Natural killer cell (primary cell): Measurements from ENCODE around the gene PRPF6. TPM values are rescaled to one million over a fixed set of nuclear protein-coding genes. Genes with fewer than 3 reads are reported as not detected.
"Not testable (repeated sequence)": the region's sequence is repeated elsewhere in the genome, so short reads cannot be mapped to it uniquely, and the experiment has no call there.

ENCODE experiments used
- ATAC-seq, 3 donors: fragments of 150-1000 bp in 2 of 3; fragments of 200-7000 bp in 1 of 3; cut with Tn5 transposase; 1 replicate in 1 of 3; 2 replicates in 2 of 3; pipeline ENCODE4 v1.10.0; 2021; ENCODE audit warnings: mild to moderate bottlenecking in 2 of 3, moderate library complexity in 2 of 3
- DNase-seq, 2 donors: peaks; one replicate each; pipeline versions ENCODE4 v3.0.0 to v3.0.0-alpha.2; 2013 to 2021; ENCODE audit warnings: mixed read lengths in 1 of 2
- H3K27ac ChIP-seq: one replicate; pipeline ENCODE4 v1.5.1; 2013; ENCODE audit warnings: mild to moderate bottlenecking, low read length
- H3K27me3 ChIP-seq: one replicate; pipeline ENCODE4 v1.6.1; 2013; ENCODE audit warnings: low read length; ENCODE audit not compliant: control insufficient read depth, insufficient read depth
- H3K36me3 ChIP-seq: one replicate; pipeline ENCODE4 v1.6.1; 2013; ENCODE audit warnings: low read length; ENCODE audit not compliant: control insufficient read depth, insufficient read depth
- H3K4me1 ChIP-seq: one replicate; pipeline ENCODE4 v1.6.1; 2013; ENCODE audit warnings: low read length; ENCODE audit not compliant: control insufficient read depth, insufficient read depth
- H3K4me3 ChIP-seq: one replicate; pipeline ENCODE4 v1.5.1; 2013; ENCODE audit warnings: low read length
- H3K9me3 ChIP-seq: one replicate; pipeline ENCODE4 v1.6.1; 2013; ENCODE audit warnings: low read length; ENCODE audit not compliant: control insufficient read depth, insufficient read depth
- H3K27ac Mint-ChIP-seq, 2 donors: one replicate each; pipeline ENCODE4 v1.8.0; 2022; ENCODE audit warnings: mild to moderate bottlenecking in 2 of 2, mixed read lengths in 2 of 2, moderate library complexity in 1 of 2
- H3K27me3 Mint-ChIP-seq, 2 donors: one replicate each; pipeline ENCODE4 v1.8.0; 2022; ENCODE audit warnings: low read depth in 2 of 2, mixed read lengths in 2 of 2
- H3K36me3 Mint-ChIP-seq: one replicate; pipeline ENCODE4 v1.8.0; 2022; ENCODE audit warnings: mixed read lengths
- H3K4me1 Mint-ChIP-seq, 2 donors: one replicate each; pipeline ENCODE4 v1.8.0; 2022; ENCODE audit warnings: mixed read lengths in 2 of 2
- H3K4me3 Mint-ChIP-seq: one replicate; pipeline ENCODE4 v1.8.0; 2022; ENCODE audit warnings: mild to moderate bottlenecking, moderate library complexity, mixed read lengths
- H3K9me3 Mint-ChIP-seq, 2 donors: one replicate each; pipeline ENCODE4 v1.8.0; 2022; ENCODE audit warnings: mixed read lengths in 2 of 2
- CTCF ChIP-seq: fragments of 200-600 bp; IDR thresholded peaks from one replicate; pipeline ENCODE4 v1.8.0; 2022; ENCODE audit warnings: antibody characterized with exemption
- WGBS: methylation state at CpG from one replicate; pipeline ENCODE4 v1.1.7; 2013; ENCODE audit warnings: missing lambda C conversion rate; ENCODE audit not compliant: insufficient coverage; 5-methylcytosine and 5-hydroxymethylcytosine counted together
- intact Hi-C: fragments of 100-400 bp; cut with micrococcal nuclease; formaldehyde crosslinking; loops from one replicate; pipeline ENCODE4 v1.14.2; 2022
- total RNA-seq, 4 donors: library from RNA; stranded (reverse); fragments of 120-200 nt in 1 of 4; gene quantifications; one replicate each; pipeline versions ENCODE4 v1.2.3 to v1.2.4, GENCODE V29; 2013 to 2022

Gene PRPF6
- total RNA-seq, 3 donors from 2014 or later (not counting 1 experiment from before 2014, with no cell fraction given) = 52.7 to 63.0 (median 55.0) TPM

GRCh38 chr20:63969838-63970713 lies 10.9 kb upstream of the PRPF6 start, which contains the start of gene ZNF512B:
Gene ZNF512B, minus strand, starts transcription at chr20:63969930. Its CDS starts 1,980 bp downstream, at chr20:63967950.
- 7% methylated on average over 55 of the region's 73 CpGs for WGBS
- Histone ChIP-seq H3K4me1 (peaks cover 24% of the 10 kb centered on the region), H3K9me3 (no peaks in the 10 kb centered on the region), H3K27ac (no peak within 1 kb of the TSS), H3K36me3 (peaks cover 11% of the 10 kb centered on the region), H3K4me3 (peak within 1 kb of the TSS; percentile 41), H3K27me3 (no peaks in the 10 kb centered on the region)
- Mint-ChIP-seq H3K27ac (peak within 1 kb of the TSS; percentile 66 to 81), H3K27me3 (no peaks in the 10 kb centered on the region), H3K4me1 (peaks cover 17 to 20% of the 10 kb centered on the region in 2 donors), H3K4me3 (peak within 1 kb of the TSS; percentile 91), H3K9me3 (no peaks in the 10 kb centered on the region), H3K36me3 (no peaks in the 10 kb centered on the region)
- DNase-seq (peak; percentile 25 to 79), ATAC-seq (peak; percentile 59 to 61 (median 61))
- TF ChIP-seq CTCF = no peak
- intact Hi-C loops = loop anchor here (5.0 kb wide), 3 partner anchors 63 to 473 kb away; partner anchors contain the start of gene EEF1A2

GRCh38 chr20:63970714-63971431 lies 10.1 kb upstream of the PRPF6 start:
- Histone ChIP-seq H3K9me3 (no peaks in the 10 kb centered on the region), H3K27ac (no peak overlapping the region), H3K36me3 (peaks cover 14% of the 10 kb centered on the region), H3K27me3 (no peaks in the 10 kb centered on the region), H3K4me3 (no peak overlapping the region), H3K4me1 (peaks cover 24% of the 10 kb centered on the region)
- peak overlapping the region in 1 of 2 donors; percentile 52 for H3K27ac Mint-ChIP-seq
- no peaks in the 10 kb centered on the region for H3K36me3 Mint-ChIP-seq
- DNase-seq = peak in 1 of 2 donors; percentile 5
- no peak for ATAC-seq
- H3K4me1 Mint-ChIP-seq = peaks cover 17 to 21% of the 10 kb centered on the region in 2 donors
- H3K4me3 Mint-ChIP-seq = peak overlapping the region; percentile 71
- no peaks in the 10 kb centered on the region for H3K9me3 Mint-ChIP-seq
- no peaks in the 10 kb centered on the region for H3K27me3 Mint-ChIP-seq
- WGBS = 96% methylated on average over 5 of the region's 5 CpGs
- no peak for TF ChIP-seq CTCF
- intact Hi-C loops = loop anchor here (5.0 kb wide), 3 partner anchors 64 to 474 kb away; partner anchors contain the start of gene EEF1A2

- H3K27ac ChIP-seq, H3K27me3 ChIP-seq, ATAC-seq, H3K27ac Mint-ChIP-seq, H3K4me3 Mint-ChIP-seq, H3K9me3 Mint-ChIP-seq, DNase-seq, H3K4me3 ChIP-seq, H3K27me3 Mint-ChIP-seq, H3K9me3 ChIP-seq, H3K36me3 Mint-ChIP-seq: not testable (repeated sequence)
- WGBS = 76% methylated on average over 9 of the region's 10 CpGs
- intact Hi-C loops = loop anchor here (5.0 kb wide), 3 partner anchors 65 to 475 kb away; partner anchors contain the start of gene EEF1A2
- Histone ChIP-seq H3K36me3 (peaks cover 11% of the 10 kb centered on the region), H3K4me1 (peaks cover 27% of the 10 kb centered on the region)
- peaks cover 23 to 31% of the 10 kb centered on the region in 2 donors for H3K4me1 Mint-ChIP-seq
Measured at GRCh38 chr20:63971960-63972311, 9.0 kb upstream of the PRPF6 start.
